ENCODE data around the gene DENND1A. TPM values are rescaled to one million over a fixed set of nuclear protein-coding genes. Genes with fewer than 3 reads are reported as not detected.
"Not testable (repeated sequence)": the region's sequence is repeated elsewhere in the genome, so short reads cannot be mapped to it uniquely, and the experiment has no call there.

The DENND1A gene
- total RNA-seq, 1 donor from 2014 or later = 12.7 TPM

GRCh38 chr9:123887837-123888236 lies 42.1 kb downstream of the DENND1A start:
- H3K79me2 ChIP-seq (ENCODE audit: insufficient read depth, low read length) = no peaks in the 10 kb centered on the region
- no peaks in the 10 kb centered on the region for H3K4me1 Mint-ChIP-seq (ENCODE audit: low read depth, unreplicated experiment)

GRCh38 chr9:123885834-123886233 lies 44.1 kb downstream of the DENND1A start:
- H3K4me2 ChIP-seq (ENCODE audit: low read length); H3K27ac ChIP-seq (ENCODE audit: low read depth, low read length); H2AFZ ChIP-seq (ENCODE audit: low read depth, low read length); H3K4me3 ChIP-seq (ENCODE audit: insufficient read depth, low read depth, low read length); H3K9me3 Mint-ChIP-seq (ENCODE audit: unreplicated experiment); H3K4me3 Mint-ChIP-seq (ENCODE audit: unreplicated experiment); H3K27me3 Mint-ChIP-seq (ENCODE audit: low read depth, unreplicated experiment); H3K4me1 ChIP-seq (ENCODE audit: insufficient read depth, low read length); H3K27me3 ChIP-seq (ENCODE audit: insufficient read depth, low read length); H3K4me1 Mint-ChIP-seq (ENCODE audit: low read depth, unreplicated experiment); H3K36me3 Mint-ChIP-seq (ENCODE audit: low read depth, unreplicated experiment); H3K27ac Mint-ChIP-seq (ENCODE audit: unreplicated experiment); H3K9ac ChIP-seq (ENCODE audit: low read length); H3K79me2 ChIP-seq (ENCODE audit: insufficient read depth, low read length); DNase-seq (ENCODE audit: low read depth); FAIRE-seq; H3K9me3 ChIP-seq (ENCODE audit: insufficient read depth, low read depth, low read length); H3K36me3 ChIP-seq (ENCODE audit: insufficient read depth, low read length): not testable (repeated sequence)
- peaks cover 37% of the 10 kb centered on the region for H4K20me1 ChIP-seq (ENCODE audit: insufficient read depth, low read length)

More at GRCh38 chr9:123887837-123888236, 42.1 kb downstream of the DENND1A start:
- DNase-seq (ENCODE audit: low read depth) = no peak
- TF ChIP-seq, protein P1, sequence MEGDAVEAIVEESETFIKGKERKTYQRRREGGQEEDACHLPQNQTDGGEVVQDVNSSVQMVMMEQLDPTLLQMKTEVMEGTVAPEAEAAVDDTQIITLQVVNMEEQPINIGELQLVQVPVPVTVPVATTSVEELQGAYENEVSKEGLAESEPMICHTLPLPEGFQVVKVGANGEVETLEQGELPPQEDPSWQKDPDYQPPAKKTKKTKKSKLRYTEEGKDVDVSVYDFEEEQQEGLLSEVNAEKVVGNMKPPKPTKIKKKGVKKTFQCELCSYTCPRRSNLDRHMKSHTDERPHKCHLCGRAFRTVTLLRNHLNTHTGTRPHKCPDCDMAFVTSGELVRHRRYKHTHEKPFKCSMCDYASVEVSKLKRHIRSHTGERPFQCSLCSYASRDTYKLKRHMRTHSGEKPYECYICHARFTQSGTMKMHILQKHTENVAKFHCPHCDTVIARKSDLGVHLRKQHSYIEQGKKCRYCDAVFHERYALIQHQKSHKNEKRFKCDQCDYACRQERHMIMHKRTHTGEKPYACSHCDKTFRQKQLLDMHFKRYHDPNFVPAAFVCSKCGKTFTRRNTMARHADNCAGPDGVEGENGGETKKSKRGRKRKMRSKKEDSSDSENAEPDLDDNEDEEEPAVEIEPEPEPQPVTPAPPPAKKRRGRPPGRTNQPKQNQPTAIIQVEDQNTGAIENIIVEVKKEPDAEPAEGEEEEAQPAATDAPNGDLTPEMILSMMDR (IDR thresholded peaks at IDR 0.05; ENCODE audit: insufficient read depth, low read depth, low read length) = no peak
- no peak for TF ChIP-seq EZH2 (IDR thresholded peaks at IDR 0.05; ENCODE audit: insufficient read depth, low read length)
- Mint-ChIP-seq H3K9me3 (ENCODE audit: unreplicated experiment) (peaks cover 5% of the 10 kb centered on the region), H3K27me3 (ENCODE audit: low read depth, unreplicated experiment) (no peaks in the 10 kb centered on the region), H3K4me3 (ENCODE audit: unreplicated experiment) (no peak overlapping the region), H3K36me3 (ENCODE audit: low read depth, unreplicated experiment) (peaks cover 7% of the 10 kb centered on the region), H3K27ac (ENCODE audit: unreplicated experiment) (no peak overlapping the region)
- no peak for FAIRE-seq
- Histone ChIP-seq H4K20me1 (ENCODE audit: insufficient read depth, low read length) (peaks cover 29% of the 10 kb centered on the region), H3K4me2 (ENCODE audit: low read length) (no peak overlapping the region), H3K27me3 (ENCODE audit: insufficient read depth, low read length) (no peaks in the 10 kb centered on the region), H3K9ac (ENCODE audit: low read length) (no peak overlapping the region), H3K4me1 (ENCODE audit: insufficient read depth, low read length) (no peaks in the 10 kb centered on the region), H2AFZ (ENCODE audit: low read depth, low read length) (no peak overlapping the region), H3K4me3 (ENCODE audit: insufficient read depth, low read depth, low read length) (no peak overlapping the region), H3K36me3 (ENCODE audit: insufficient read depth, low read length) (no peaks in the 10 kb centered on the region), H3K27ac (ENCODE audit: low read depth, low read length) (no peak overlapping the region), H3K9me3 (ENCODE audit: insufficient read depth, low read depth, low read length) (no peaks in the 10 kb centered on the region)

DNA sequence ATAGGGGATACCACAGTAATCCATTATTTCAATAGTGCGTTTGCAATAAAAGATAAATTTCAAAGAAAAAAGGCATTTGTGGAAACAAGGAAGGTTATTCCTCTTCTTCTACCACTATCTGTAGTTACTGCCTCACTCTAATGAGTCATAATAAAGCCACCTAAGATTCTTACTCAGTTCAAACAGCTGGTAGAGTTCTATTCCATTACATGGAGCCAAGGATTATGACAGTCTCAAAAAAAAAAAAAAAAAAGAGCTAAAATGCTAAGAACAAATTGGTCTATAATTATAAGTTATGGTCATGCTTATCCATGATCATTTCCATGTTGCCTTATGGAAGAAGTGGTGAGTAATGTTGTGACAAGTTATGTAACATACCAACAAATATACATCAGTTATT lies 46.3 kb downstream of the DENND1A start:
- H3K4me3 ChIP-seq (ENCODE audit: insufficient read depth, low read depth, low read length) = no peak overlapping the region
- Mint-ChIP-seq H3K27me3 (ENCODE audit: low read depth, unreplicated experiment) (no peaks in the 10 kb centered on the region), H3K4me1 (ENCODE audit: low read depth, unreplicated experiment) (no peaks in the 10 kb centered on the region), H3K4me3 (ENCODE audit: unreplicated experiment) (no peak overlapping the region), H3K9me3 (ENCODE audit: unreplicated experiment) (peaks cover 5% of the 10 kb centered on the region), H3K36me3 (ENCODE audit: low read depth, unreplicated experiment) (peaks cover 7% of the 10 kb centered on the region), H3K27ac (ENCODE audit: unreplicated experiment) (no peak overlapping the region)
- no peaks in the 10 kb centered on the region for H3K4me1 ChIP-seq (ENCODE audit: insufficient read depth, low read length)
- no peak overlapping the region for H3K9ac ChIP-seq (ENCODE audit: low read length)
- FAIRE-seq (no peak), DNase-seq (ENCODE audit: low read depth) (no peak)
- H3K27ac ChIP-seq (ENCODE audit: low read depth, low read length) = no peak overlapping the region
- no peak for TF ChIP-seq EZH2 (IDR thresholded peaks at IDR 0.05; ENCODE audit: insufficient read depth, low read length)
- TF ChIP-seq, protein P1 (IDR thresholded peaks at IDR 0.05; ENCODE audit: insufficient read depth, low read depth, low read length) = no peak
- no peaks in the 10 kb centered on the region for H3K79me2 ChIP-seq (ENCODE audit: insufficient read depth, low read length)
- no peaks in the 10 kb centered on the region for H3K36me3 ChIP-seq (ENCODE audit: insufficient read depth, low read length)
- H3K27me3 ChIP-seq (ENCODE audit: insufficient read depth, low read length) = no peaks in the 10 kb centered on the region
- H3K9me3 ChIP-seq (ENCODE audit: insufficient read depth, low read depth, low read length) = no peaks in the 10 kb centered on the region
- no peak overlapping the region for H2AFZ ChIP-seq (ENCODE audit: low read depth, low read length)
- H3K4me2 ChIP-seq (ENCODE audit: low read length) = no peak overlapping the region
- H4K20me1 ChIP-seq (ENCODE audit: insufficient read depth, low read length) = peaks cover 36% of the 10 kb centered on the region

All from astrocyte (in vitro differentiated cells and primary cell).